ENCODE results near the gene MUC5B.

Gene MUC5B

DNA sequence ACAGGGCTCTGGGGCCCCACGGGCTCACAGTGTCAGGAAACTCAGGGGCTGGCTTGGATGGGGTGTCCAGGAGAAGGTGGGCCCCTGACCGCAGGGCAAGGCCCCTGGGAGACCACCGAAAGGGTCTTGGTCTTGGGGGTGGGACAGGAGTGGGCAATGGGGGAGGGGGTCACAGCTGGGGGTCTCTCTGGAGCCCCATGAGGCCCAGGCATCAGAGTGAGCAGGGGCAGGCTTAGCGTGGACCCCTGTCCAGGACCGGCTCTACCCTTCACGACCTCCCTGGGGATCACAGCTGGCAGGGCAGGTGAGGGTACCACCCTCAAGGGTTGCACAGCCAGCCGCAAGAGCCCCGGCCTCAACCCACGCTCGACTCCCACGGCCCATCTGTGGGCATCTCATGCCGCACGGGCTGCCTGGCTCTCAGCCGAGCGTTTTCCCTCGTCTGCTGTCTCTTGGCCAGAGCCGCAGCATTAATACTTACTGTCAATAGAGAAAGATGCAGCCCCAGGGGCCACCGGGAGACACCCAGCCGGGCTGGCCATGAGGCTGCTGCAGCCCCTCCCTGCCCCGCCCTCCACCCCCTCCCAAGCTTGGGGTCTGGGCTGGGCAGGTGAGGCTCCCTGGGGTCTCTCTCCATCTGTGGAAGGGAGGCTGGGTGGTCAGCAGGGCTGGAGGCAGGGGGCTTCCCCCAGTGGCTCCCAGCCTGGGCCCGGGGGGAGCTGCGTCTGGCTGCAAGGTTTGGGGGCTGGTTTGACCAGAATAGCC lies 662 bp downstream of the MUC5B start:
- no peak for DNase-seq

DNA sequence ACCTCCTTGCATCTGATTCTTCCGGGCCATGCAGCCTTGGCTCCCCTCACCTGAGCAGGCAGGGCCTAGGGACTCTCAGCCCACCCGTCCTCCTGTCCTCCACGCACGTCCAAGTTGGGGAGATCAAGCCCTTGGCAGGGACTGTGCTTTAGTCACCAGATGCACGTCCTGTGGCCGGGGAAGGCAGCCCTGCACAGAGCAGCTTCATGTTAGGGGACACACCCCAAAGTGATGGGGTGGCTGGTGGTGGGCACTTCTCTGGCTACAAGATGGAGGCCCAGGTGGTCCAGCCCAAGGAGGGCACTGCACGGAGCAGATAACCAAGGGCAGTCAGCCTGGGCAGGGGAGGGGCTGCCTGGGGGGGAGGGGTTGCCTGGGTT lies 1.2 kb downstream of the MUC5B start:
- no peak for DNase-seq

DNA sequence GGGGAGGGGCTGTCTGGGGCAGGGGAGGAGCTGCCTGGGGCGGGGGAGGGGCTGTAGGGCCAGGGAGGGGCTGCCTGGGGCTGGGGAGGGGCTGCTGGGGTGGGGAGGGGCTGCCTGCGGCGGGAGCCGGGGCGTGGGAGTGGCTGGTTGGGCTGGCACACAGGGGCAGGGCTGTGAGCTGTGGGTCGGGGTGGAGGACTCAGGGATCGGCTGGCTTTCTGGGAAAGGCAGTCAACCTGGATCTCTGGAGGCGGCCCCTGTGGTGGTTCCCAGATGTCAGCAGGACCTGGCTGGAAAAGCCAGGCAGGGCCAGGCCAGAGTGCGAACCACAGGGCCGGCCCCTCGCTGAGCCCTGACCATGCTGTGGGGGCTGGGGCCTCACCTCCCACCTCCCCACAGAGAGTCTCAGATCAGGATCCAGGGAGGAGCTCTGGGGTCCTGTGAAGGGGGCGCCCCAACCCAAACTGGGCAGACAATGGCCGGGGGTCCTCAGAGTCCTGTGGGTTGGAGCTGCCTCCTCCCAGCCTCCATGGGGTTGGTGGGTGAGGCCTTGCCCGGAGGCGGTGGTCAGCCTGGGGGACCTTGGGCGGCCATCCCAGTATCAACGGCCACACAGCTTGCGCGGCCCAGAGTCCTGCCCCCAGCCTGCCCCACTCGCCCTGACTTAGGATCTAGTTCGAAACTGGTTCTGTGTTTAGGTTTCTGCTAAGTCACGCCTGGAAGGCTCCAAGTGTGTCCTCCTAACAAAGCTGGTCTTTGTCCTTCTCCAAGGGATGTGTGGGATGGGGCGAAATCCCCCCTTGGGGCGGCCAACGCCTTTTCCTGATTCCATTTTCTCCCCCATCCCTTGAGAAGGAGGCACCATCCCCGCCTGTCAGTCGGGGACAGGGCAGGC lies 1.9 kb downstream of the MUC5B start:
- DNase-seq: no peak

DNA sequence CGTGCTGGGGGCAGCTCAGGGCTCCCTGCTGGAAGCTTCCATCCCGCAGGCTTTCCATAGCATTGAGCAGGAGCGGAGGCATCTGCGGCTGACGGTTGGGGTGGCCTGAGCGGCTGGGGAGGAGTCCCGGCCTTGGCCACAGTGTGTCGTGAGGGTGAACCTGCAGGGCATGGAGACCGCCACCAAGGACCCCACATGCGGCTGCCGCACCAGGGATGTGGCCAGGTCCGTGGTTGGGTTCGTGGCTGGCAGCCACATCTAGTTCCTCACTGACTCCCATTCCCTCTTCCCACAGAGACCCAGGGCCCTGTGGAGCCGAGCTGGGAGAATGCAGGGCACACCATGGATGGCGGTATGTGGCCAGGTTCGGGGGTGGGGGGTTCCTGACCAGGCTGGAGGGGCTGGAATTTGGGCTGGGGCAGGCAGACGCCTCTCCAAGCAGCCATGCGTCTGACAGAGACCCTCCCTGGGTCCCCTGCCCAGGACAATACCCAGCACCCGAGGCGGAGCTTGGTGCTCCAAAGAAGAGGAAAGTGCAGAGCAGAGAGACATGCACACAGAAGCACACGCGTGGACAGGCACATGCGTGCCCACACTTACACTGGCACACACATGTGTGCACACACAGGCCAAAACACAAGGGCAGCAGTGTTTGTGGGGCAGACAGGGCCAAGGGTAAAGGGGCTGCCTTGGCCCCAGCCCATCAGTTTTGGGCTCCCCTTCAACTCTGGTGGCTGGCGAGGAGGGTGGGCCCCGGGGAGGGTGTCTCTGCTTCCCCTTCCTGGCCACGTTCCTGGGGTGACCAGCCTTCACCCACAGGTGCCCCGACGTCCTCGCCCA lies 2.7 kb downstream of the MUC5B start:
- no peak for DNase-seq

DNA sequence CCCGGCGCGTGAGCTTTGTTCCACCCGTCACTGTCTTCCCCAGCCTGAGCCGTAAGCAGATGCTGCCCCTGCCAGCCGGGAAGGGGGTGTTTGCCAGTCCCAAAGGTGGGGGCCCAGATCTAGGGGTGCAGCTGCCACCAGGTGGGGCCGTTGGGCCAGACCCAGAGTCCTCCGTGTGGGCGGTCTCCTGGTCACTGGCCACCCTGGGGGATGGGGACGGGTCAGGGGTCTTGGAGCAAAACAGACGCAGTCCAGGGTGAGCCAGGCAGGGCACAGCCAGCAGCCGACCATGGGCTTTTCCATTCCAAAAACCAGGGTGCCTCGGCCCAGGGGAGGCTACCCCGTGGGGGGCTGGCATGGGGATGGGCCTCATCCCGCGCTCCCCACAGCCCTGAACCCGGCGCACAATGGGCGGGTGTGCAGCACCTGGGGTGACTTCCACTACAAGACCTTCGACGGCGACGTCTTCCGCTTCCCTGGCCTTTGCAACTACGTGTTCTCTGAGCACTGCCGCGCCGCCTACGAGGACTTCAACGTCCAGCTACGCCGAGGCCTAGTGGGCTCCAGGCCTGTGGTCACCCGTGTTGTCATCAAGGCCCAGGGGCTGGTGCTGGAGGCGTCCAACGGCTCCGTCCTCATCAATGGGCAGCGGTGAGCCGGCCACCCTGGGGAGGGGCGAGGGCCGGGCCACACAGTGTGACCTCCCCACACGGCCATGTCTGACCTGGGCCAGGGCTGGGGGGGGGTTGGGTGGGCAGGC lies 3.5 kb downstream of the MUC5B start:
- no peak for DNase-seq

DNA sequence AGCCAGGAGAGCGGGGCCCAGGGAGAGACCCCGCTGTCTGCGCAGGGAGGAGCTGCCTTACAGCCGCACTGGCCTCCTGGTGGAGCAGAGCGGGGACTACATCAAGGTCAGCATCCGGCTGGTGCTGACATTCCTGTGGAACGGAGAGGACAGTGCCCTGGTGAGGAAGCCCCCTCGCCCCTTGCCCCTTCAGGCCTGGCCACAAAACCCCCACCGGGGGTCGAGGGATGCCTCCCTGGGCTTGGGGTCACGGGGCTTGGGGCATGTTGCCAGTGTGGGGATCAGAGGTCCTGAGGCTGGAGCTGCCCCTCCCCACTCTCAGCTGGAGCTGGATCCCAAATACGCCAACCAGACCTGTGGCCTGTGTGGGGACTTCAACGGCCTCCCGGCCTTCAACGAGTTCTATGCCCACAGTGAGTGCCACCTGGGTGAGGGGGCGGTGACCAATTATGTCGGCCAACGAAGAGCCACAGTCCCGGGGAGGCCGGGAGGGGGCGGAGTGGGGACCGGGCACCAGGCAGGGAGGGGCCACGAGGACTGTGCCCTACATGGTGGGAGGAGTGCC lies 4.2 kb downstream of the MUC5B start:
- DNase-seq: no peak

DNA sequence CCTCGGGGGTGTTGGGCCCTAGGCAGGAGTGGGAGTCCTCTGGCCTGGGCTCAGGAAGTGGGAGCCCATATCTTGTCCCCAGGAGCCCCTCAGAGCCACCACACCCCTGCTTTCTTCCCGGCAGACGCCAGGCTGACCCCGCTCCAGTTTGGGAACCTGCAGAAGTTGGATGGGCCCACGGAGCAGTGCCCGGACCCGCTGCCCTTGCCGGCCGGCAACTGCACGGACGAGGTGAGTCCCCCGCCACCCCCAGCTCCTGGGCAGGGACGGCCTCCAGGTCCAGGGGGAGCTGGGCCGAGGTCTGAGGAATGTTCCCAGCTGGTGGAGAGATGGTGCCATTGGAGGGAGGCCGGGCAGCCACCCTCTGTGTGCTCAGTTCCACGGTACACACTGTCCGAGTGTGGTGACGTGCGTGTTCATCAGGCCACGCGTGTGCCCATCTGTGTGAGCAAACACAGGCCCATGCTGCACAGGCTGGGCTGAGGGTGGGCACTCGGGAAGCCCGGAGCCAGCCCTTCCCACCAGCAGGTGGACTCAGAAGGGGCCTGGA lies 4.8 kb downstream of the MUC5B start:
- DNase-seq: no peak

DNA sequence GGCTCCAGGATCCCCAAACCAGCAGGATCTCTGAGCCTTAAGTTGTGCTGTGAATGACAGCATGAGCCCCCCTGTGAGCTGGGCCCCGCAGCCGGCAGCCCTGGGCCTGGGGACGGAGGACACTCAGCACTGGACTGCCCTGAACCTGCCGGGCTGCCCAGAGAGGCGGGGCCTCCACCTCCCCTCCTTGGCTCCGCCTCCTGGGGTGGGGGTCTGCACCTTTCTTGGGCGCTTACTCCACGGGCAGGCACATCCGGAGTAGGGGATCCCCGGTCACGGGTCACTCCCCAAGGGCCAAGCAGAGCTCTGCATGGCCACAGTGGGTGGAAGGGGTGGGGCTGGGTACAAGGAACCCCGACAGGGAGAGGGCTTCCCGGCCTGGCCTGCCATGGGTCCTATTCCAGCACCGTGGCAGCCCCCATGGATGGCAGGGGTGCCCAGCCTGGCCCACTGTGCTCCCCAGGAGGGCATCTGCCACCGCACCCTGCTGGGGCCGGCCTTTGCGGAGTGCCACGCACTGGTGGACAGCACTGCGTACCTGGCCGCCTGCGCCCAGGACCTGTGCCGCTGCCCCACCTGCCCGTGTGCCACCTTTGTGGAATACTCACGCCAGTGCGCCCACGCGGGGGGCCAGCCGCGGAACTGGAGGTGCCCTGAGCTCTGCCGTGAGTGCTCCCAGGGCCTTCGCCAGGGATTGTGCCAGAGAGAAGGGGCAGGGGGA lies 5.4 kb downstream of the MUC5B start:
- no peak for DNase-seq

DNA sequence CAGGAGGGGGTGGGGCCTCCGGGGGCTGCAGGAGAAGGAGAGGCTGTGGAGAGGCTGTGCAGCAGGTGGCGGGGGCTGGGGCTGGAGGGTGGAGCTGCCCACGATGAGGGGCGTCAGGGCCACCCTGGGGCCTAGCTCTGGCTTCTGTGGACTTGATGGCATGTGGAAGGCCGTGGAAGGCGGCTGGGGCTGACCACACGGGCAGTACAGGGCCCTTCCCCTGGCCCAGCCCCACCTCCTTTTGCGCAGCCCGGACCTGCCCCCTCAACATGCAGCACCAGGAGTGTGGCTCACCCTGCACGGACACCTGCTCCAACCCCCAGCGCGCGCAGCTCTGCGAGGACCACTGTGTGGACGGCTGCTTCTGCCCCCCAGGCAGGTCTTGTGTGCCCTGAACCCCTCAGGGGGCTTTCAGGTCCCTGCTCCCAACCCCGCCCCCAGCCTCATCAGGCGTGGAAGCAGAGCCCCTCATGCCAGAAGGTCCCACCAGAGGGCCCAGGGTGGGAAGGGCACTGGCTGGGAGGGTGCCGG lies 6.1 kb downstream of the MUC5B start:
- DNase-seq: no peak

DNA sequence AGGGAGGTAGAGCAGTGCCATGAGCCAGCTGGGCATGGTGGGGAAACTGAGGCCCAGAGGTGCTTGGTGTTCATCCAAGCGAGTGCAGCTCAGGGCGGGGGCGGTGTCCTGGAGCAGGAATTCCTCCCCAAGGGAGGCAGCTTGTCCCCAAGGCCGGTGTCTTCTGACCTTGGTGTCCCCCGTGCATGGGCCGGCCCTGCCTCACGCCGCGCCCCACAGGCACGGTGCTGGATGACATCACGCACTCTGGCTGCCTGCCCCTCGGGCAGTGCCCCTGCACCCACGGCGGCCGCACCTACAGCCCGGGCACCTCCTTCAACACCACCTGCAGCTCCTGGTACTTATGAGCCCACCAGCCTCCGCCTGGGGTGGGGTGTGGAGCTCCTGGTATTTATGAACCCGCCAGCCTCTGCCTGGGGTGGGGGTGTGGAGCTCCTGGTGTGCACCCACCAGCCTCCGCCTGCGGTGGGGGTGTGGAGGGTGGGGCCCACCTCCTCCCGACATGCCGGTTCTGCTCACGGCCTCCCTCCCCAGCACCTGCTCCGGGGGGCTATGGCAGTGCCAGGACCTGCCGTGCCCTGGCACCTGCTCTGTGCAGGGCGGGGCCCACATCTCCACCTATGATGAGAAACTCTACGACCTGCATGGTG lies 6.7 kb downstream of the MUC5B start:
- no peak for DNase-seq

DNA sequence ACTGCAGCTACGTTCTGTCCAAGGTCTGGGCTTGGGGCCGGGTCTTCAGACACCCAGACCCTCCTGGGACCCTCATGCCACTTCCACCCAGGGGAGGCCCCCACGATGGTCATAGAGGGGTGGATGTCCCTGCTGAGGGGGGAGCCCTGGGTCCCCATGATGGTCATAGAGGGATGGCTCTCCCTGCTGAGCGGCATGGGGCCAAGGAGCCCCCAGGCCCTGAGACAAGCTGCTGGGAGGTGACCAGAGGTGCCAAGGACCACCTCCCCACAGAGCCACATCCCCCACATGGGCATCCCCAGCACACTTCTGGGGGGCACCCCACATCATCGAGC lies 7.2 kb downstream of the MUC5B start:
- DNase-seq: no peak

DNA sequence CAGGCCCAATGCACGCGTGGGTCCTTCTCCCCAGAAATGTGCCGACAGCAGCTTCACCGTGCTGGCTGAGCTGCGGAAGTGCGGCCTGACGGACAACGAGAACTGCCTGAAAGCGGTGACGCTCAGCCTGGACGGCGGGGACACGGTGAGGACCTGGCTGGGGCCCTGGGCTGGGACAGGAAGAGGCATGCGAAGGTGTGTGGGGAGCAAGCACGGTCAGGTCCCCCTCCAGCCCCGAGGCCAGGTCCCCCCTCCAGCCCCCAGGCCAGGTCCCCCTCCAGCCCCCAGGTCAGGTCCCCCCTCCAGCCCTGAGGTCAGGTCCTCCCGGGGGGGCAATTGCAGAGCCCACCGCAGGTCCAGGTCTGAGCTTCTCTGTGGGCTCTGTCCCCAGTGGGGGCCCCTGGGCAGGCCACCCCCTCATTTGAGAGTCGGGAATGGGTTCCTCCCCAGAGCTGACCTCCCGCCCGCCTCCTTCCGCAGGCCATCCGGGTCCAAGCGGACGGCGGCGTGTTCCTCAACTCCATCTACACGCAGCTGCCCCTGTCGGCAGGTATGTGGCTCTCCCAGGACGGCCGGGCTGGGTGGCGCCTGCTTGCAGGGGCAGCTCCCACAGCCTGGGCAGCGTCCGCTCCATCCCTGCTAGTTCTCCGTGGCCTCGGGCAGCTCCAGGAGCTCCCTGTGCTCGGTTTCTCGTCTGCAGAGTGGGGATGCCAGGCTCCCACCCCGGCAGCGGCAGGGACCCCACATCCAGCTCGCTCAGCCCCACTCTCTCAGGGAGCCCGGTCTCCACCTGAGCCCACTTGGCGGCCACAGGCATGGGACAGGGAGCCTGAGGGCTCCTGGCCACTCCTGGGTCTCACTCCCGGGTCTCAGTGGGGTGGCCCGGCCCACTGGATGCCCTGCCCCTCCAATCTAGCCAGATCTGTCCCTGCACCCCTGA lies 7.9 kb downstream of the MUC5B start:
- DNase-seq: no peak

DNA sequence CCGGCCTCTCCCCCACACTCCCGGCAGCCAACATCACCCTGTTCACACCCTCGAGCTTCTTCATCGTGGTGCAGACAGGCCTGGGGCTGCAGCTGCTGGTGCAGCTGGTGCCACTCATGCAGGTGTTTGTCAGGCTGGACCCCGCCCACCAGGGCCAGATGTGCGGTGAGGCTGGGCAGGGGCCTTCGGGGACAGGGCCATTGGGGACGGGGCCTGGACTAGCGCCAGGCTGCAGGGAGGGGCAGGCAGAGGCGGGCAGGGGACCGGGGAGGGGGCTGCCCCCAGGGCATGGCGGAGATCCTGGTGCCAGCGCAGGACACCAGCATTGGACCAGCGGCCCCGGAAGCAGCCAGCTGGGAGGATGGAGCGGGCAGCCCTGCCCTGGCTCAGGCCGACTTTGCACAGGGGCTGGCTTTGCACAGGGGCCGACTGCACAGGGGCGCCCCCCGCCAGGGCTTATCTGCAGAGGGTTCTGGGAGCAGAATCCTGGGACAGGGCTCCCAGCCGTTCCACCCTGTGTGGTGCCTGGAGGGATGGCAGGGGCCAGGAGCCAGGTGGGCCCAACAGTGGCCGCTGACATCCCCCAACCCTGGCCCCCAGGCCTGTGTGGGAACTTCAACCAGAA lies 8.6 kb downstream of the MUC5B start:
- no peak for DNase-seq

DNA sequence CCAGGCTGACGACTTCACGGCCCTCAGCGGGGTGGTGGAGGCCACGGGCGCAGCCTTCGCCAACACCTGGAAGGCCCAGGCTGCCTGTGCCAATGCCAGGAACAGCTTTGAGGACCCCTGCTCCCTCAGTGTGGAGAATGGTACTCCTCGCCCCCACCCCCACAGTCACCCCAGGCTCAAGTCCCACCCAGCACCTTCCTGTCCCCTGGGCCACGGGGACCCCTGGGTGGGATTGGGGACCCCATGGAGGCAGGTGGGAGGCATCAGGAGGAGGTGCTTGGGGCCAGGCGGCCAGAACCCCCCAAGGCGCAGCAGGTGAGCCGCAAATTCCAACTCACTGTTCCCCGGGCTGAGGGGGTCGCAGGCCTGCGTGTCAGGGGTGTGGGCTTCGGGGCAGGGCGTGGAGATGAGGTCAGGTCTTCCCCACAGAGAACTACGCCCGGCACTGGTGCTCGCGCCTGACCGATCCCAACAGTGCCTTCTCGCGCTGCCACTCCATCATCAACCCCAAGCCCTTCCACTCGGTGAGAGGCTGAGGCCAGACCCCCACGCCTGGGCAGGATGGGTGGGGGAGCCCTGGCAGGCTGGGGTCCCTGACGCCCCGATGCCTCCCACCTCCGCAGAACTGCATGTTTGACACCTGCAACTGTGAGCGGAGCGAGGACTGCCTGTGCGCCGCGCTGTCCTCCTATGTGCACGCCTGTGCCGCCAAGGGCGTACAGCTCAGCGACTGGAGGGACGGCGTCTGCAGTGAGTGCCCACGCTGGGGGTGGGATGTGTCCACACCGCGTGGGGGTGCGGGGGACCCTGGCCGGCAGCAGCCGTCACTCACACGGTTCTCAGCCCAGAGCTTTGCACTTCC lies 9.4 kb downstream of the MUC5B start:
- no peak for DNase-seq

DNA sequence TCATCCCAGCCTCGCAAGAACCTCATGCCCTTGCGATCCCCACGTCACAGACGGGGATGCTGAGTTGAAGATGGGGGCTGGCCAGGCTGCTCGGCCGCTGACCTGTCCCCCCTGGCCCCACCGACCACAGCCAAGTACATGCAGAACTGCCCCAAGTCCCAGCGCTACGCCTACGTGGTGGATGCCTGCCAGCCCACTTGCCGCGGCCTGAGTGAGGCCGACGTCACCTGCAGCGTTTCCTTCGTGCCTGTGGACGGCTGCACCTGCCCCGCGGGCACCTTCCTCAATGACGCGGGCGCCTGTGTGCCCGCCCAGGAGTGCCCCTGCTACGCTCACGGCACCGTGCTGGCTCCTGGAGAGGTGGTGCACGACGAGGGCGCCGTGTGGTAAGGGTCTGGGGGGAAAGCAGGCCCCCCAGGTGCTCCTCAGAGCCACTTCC lies 10.0 kb downstream of the MUC5B start:
- no peak for DNase-seq

DNA sequence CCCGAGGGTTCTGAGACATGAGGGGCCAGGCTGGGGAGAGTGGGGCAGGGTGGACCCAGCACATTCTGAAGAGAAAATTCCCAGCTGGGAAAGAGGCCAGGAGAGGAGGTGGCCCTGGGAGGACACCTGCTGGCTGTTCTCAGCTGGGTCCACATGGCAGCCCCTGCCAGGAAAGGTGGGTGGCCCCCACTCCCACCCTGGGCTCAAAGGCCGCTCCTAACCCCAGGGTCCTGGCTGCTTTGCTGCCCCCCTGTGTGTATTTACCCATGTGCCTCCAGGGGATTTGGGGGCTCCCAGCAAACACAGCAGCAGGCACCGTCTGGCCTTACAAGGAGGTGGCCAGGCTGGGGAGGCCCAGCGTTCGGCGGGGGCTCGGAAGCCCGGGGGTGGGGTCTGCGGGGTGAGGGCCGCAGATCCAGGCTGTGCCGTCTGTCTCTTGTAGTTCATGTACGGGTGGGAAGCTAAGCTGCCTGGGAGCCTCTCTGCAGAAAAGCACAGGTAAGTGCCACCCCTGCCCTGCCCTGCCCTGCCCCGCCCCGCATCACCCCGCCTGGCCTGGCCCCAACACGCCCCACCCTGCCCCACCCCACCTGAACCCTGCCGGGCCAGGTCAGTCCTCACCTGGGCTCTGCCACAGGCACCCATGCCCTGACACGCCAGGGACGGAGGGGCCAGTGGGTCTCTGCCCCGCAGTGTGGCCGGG lies 10.6 kb downstream of the MUC5B start:
- DNase-seq: no peak

DNA sequence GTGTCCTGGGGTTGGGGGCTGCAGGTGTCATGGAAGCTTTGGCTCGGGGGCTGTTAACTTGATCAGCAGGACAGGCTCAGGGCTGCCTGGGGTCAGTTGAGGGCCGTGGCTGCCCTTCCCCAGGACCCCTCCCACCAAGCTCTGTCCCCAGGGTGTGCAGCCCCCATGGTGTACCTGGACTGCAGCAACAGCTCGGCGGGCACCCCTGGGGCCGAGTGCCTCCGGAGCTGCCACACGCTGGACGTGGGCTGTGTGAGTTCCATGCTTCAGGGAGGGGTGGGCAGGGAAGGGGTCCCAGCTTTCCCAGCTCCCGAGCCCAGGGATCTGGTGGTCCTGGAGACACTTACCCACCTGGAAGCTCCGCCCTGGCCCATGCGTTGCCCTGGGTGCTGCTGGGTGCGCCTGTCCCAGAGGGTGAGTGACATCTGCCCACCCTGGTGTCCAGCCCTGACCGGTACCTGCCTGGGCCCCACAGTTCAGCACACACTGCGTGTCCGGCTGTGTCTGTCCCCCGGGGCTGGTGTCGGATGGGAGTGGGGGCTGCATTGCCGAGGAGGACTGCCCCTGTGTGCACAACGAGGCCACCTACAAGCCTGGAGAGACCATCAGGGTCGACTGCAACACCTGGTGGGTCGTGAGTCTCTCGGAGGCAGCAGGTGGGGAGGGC lies 11.3 kb downstream of the MUC5B start:
- no peak for DNase-seq

All from SHP77 treated with DMSO at 0.1 percent for 48 hours (cell line).